Measurements from ENCODE around the gene IMPA2.
"Not testable (repeated sequence)": the region's sequence is repeated elsewhere in the genome, so short reads cannot be mapped to it uniquely, and the experiment has no call there.

IMPA2 gene

DNA sequence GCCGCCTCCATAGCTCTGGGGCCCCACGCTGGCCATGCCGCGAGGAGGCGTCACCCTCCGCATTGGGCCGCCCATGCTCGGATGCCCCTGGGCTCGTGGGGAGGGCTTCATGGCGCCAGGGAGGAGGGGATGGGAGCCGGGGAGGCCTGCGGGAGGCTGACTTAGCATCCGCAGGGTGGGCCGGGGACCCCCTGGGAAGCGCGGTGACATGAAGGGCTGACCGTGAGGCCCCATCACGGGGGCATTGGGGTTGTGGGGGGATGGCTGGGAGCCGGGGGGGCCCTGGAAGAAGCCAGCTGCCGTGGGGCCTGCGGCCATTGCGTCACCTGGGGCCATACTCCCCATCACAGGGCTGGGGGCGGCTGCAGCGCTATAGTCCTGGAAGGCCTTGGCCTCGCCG, 86.4 kb downstream of the IMPA2 start:
- no peak for DNase-seq (ENCODE audit: extremely low read depth in 1 of 2, low read depth in 1 of 2)

DNA sequence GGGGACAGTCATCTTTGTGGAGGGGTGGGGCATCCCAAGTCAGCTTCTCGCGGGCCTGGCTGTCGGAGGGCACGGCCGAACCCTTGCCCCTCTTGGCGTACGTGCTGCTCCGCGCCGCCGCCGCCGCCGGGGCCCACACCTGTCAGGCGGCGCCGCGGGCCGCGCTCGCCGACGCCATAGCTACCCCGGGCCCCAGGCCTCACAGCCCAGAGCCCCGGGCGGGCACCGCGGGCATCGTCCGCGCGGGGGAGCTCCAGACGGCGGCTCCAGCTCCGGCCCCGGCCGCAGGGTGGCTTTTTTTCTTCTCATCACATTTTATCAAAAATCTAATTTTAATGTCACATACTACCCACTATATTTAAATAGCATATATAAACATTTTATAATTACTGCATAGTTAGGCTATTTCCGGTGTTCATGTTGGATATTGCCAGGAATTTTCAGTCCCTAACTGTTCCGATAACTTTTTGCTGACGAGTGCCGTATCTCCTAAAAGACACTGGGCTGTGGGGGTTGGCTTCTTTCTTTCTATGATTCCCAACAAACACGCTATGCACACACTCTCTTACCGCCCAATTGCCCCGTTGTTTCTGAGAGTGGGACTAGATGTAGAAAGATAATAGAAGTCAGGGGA, 87.1 kb downstream of the IMPA2 start:
- not testable (repeated sequence) for DNase-seq (ENCODE audit: extremely low read depth in 1 of 2, low read depth in 1 of 2)

DNA sequence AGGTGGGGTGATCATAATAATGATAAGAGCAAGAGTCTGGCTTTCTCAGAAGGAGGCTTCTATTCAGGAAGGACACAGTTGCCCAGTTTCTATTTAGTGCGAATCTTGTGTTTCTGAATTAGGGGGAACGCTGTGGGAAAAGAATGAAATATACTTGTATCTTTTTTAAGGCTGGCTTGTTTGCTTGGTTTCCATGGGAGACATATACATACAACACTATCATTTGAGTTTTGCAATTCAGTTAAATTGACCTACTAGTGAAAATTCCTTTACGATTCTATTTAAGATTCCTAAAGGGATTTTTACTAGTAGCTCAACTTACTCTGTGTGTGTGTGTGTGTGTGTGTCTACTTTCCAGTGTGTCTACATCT, 87.6 kb downstream of the IMPA2 start:
- DNase-seq (ENCODE audit: extremely low read depth in 1 of 2, low read depth in 1 of 2), result no peak

DNA sequence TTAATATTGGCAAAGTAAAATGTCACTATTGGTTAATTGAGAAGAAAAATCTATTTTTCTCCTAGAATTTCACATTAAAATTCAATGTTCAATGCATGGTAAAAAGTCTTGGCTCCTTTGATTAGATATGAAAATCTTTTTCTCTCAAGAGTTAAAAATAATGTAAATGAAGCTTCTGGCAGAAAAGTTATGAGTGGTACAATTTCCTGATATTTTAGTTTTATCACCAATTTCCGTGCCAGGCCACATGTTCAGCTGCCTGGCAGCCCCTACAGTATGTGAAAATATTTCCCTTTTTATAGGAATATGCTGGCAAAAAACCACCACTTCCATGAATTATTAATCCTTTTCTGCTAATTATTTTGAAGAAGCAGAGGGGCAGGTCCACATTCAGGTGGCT, 89.8 kb downstream of the IMPA2 start:
- not testable (repeated sequence) for DNase-seq (ENCODE audit: extremely low read depth in 1 of 2, low read depth in 1 of 2)

DNA sequence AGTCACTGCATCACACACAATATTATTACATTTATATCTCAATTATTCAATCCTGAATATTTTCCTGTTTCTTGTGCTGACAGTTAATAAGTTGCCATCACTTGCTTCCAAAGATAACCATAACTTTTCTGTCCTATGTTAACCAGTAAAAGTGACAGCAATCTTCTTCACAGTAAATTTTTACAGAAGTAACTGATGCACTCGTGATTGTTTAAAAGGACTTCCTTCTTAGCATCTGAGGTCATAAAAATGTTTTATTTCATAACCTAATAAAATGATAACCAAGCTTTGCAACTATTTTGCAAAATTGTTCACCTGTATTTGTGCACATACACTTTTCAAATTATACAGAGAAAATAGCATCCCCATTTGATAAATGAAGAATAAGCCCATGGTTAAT, 91.7 kb downstream of the IMPA2 start:
- no peak for DNase-seq (ENCODE audit: extremely low read depth in 1 of 2, low read depth in 1 of 2)

DNA sequence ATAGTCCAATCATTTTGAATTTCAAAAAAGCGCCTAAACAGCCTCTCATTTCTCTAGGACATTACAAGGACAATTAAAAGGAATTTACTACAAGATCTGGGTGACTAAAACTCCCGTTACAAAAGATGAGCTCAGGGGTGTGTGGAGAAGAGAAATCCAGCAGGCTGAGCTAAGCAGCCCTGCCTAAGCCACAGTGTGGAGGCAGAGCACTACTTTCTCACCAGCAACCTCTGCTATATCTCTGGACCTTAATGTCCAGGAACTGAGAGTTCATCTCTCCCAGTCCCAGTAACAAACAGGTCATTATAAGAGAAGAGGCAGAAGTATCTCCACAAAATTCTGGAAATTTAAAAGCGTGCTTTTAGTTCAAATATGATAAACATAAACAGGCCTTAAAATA, 93.4 kb downstream of the IMPA2 start:
- no peak for DNase-seq (ENCODE audit: extremely low read depth in 1 of 2, low read depth in 1 of 2)

DNA sequence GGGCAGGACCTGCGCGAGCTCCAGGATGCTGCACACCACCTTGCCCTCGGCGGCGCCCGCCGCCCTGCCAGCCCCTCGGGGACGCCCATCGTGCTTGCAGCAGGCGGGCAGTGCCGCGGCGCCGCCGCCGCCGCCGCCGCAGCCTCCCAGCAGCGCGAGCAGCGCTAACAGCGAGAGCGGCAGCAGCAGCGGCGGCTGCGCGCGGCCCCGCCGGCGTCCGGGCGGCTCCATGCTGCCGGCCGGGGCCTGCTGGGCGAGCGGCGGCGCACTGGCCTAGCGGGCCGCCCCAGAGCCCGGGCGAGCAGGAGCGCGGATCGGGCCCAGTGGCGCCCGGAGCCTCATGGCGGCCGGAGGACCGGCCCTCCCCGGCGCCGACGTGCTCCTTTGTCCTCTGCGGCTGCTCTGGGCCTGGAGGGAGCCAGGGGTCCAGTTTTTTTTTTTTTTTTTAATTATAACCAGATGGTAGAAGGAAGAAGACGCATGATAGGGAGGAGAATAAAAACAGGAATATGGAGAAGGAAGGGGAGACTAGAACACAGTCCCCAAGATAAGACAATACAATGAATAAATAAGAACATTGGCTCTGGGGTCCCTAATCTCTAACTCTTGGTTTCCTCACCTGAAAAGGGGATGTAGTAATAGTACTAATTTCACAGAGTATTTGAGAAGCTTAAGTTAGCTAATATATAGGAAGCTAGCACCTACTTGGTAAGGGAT, 95.3 kb downstream of the IMPA2 start:
- DNase-seq (ENCODE audit: extremely low read depth in 1 of 2, low read depth in 1 of 2), result no peak

DNA sequence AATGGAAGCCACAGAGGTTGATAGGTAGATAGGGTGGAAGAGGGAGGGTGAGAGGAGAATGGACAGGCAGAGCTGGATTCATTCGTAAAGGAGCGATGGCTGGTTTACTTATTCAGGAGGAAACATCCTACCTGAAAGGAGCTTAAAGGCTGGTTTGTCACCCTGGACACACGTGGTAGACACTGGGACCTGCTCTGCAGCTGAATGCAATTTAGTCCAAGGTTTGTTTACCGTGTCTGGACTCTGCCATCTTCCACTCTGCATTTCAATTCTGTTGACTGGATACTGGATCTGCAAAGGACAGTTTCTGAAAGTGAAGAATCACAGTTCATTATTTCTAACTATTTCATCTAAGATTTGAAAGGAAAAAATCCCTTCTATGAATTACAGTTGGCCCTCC, 96.7 kb downstream of the IMPA2 start:
- DNase-seq (ENCODE audit: extremely low read depth in 1 of 2, low read depth in 1 of 2), result not testable (repeated sequence)

DNA sequence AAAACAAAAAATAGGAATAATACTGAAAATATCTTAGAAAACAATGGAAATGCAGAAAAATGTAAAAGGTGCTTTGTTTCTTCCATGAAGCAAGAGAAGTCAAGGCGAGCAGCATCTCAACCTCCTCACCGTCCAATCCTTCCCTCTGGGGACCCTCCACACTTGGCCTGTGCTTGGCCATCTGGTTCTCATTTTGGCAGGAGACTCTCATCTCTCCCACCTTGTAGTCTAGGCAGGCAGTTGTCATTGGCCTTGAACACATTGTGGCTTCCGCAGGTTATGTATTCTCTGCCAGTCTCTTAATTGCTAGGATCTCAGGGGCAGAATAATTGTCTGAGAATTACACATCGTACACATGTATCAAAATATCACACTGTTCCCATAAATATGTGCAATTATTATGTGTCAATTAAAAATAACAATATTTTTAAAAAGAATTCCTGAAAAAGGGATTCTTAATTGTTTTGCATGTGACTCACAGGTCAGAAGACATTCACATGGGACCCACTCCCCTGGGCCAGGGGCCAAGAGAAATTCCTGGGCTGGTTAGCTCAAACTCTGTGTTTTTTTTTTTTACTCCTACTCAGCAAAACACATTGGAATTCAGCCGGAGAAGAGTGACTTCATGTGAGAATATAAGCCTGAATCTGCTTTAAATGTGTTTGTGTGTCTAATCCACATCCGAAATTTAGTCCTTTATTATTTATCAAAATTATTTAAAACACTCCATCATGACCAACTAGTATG, 98.4 kb downstream of the IMPA2 start:
- no peak for DNase-seq (ENCODE audit: extremely low read depth in 1 of 2, low read depth in 1 of 2)

Data from activated CD8-positive, alpha-beta memory T cell treated with anti-CD3 and anti-CD28 coated beads for 1 hour (primary cell).